T-helper 17 cell (primary cell): ENCODE measurements around the gene KRIT1. TPM values are rescaled to one million over a fixed set of nuclear protein-coding genes. Genes with fewer than 3 reads are reported as not detected.
A peak's percentile ranks its signal among the peaks of the same experiment; 100 is the strongest.
"Not testable (repeated sequence)": the region's sequence is repeated elsewhere in the genome, so short reads cannot be mapped to it uniquely, and the experiment has no call there.

Experiments used
- ATAC-seq: fragments of 150-1000 bp; cut with Tn5 transposase; 2 replicates; pipeline ENCODE4 v1.10.0; 2021; ENCODE audit warnings: mild to moderate bottlenecking, moderate library complexity
- DNase-seq, 3 donors: peaks; one replicate each; pipeline versions ENCODE4 v3.0.0 to v3.0.0-alpha.2; 2020 to 2021
- H3K9me3 ChIP-seq: one replicate; pipeline ENCODE4 v1.7.0; 2013; ENCODE audit warnings: low read length, mild to moderate bottlenecking; ENCODE audit not compliant: control insufficient read depth, poor library complexity, severe bottlenecking
- H3K27ac Mint-ChIP-seq: one replicate; pipeline ENCODE4 v1.8.0; 2022; ENCODE audit warnings: mild to moderate bottlenecking, moderate library complexity, mixed read lengths
- H3K27me3 Mint-ChIP-seq: one replicate; pipeline ENCODE4 v1.8.0; 2022; ENCODE audit warnings: mixed read lengths
- H3K36me3 Mint-ChIP-seq: one replicate; pipeline ENCODE4 v1.8.0; 2022; ENCODE audit warnings: low read depth, mixed read lengths
- H3K4me1 Mint-ChIP-seq: one replicate; pipeline ENCODE4 v1.8.0; 2022; ENCODE audit warnings: mild to moderate bottlenecking, mixed read lengths
- H3K4me3 Mint-ChIP-seq: one replicate; pipeline ENCODE4 v1.8.0; 2022; ENCODE audit warnings: mild to moderate bottlenecking, moderate library complexity, mixed read lengths
- total RNA-seq, 4 donors: library from RNA in 2 of 4; stranded (reverse) in 2 of 4; gene quantifications; one replicate each; pipeline ENCODE4 v1.2.3 and lab custom pipeline; 2022 to 2026

The KRIT1 gene
- total RNA-seq, 2 donors from 2014 or later, result 41.1 to 58.3 TPM

DNA sequence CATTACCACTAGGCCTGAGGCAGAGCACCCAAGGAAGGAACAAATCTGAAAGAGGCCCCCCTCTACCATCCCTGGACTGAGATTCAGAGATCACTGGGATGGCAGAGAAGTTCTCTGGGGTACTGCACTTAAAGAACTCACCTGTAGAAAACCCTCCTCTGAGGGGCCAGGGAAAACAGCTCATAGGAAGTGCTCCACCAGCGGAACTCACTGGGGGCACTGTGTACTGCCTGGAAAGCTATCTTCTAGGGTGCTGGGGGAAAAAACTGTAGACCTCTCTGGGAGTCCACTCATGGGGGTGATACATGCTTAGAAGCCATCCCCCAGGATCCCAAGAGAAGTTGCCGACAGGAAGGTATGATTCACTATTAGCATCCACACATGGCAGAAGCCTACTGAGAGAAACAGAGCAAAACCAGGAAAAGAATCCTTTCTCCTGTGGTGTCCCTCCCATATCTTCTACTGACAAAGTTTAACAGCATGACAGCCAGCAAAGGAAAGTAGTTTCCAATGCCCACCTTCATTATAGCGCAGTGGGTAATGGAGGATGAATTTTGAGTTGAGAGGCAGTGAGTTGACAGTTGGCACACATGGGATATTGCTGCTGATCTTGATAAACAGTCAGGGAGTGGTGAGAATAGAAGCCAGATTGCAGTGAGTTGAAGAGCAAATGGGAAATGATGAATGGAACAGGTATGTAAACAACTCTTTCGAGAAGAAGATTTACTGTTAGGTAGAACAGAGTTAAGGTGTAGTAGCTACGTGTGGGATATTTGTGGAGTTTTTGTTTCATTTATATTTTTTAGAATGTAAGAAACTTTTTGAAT, 20.9 kb upstream of the KRIT1 start:
- DNase-seq (no peak), ATAC-seq (no peak)
- Mint-ChIP-seq H3K27me3 (no peaks in the 10 kb centered on the region), H3K4me1 (peaks cover 4% of the 10 kb centered on the region), H3K4me3 (no peak overlapping the region), H3K27ac (no peak overlapping the region), H3K36me3 (peaks cover under 1% of the 10 kb centered on the region)
- H3K9me3 ChIP-seq, result no peaks in the 10 kb centered on the region

DNA sequence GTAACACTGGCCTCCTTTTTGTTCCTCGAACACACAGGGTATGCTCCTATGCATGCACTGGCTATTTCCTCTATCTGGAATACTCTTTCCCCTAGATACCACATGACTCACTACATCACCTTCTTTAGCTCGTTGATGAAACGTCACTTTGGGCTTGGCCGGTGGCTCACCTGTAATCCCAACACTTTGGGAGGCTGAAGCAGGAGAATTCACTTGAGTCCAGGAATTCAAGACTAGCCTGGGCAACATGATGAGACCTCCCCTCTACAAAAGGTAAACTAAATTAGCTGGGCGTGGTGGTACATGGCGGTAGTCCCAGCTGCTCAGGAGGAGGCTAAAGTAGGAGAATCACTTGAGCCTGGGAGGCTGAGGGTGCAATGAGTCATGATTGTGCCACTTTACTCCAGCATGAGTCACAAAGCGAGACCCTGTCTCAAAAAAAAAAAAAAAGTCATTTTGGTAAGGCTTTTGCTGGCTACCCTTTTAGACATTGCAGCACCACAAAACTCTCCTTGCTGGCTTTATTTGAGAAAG, 14.6 kb upstream of the KRIT1 start:
- DNase-seq (no peak), ATAC-seq (no peak)
- H3K9me3 ChIP-seq, result no peaks in the 10 kb centered on the region
- Mint-ChIP-seq H3K27me3 (no peaks in the 10 kb centered on the region), H3K36me3 (peaks cover 5% of the 10 kb centered on the region), H3K27ac (no peak overlapping the region), H3K4me3 (no peak overlapping the region), H3K4me1 (peaks cover 18% of the 10 kb centered on the region)

DNA sequence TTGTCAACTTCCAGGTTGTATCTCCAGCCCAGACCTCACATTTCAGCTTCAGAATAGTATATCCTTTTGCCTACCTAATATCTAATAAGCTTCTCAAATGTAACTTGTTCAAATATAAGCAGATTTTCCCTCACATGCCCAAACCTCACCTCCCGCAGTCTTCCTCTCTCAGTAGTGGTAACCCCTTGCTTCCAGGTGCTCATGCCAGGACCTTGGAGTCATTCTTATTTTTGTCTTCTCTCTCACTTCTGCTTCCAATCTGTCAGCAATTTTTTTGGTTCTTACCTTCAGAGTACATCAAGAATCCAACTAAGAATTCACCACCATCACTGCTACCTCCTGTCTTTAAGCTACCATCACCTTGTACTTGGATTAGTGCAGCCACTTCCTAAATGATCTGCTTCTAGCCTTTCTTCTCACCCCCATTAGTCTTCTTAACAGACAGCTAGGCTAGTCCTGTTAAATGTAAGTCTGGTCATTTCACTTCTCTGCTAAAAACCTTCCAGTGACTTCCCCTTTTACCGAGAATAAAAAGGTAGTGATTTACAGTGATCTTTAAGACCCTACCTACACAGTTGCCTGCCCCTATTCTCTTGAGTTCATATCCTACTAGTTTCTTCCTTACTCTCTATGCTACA, 14.0 kb upstream of the KRIT1 start:
- Mint-ChIP-seq H3K27me3 (no peaks in the 10 kb centered on the region), H3K4me1 (peaks cover 21% of the 10 kb centered on the region), H3K4me3 (no peak overlapping the region), H3K36me3 (peaks cover 8% of the 10 kb centered on the region), H3K27ac (peak overlapping the region; percentile 24)
- DNase-seq, result no peak
- no peak for ATAC-seq
- H3K9me3 ChIP-seq, result no peaks in the 10 kb centered on the region

DNA sequence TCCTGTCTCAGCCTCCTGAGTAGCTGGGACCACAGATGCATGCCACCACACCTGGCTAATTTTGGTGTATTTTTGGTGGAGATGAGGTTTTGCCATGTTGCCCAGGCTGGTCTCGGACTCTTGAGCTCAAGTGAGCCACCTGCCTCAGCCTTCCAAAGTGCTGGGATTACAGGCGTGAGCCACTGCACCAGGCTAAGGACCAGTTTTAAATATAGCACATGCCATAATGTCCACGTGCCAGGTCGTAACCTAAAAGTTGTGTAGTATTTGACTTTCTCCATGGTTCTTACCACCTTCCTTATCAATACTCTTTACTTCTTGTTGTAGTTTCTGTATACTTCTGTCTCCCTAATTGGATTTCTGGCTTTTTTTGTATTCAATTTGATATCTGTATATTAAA, 13.3 kb upstream of the KRIT1 start:
- Mint-ChIP-seq H3K36me3 (peaks cover 8% of the 10 kb centered on the region), H3K4me1 (peaks cover 21% of the 10 kb centered on the region), H3K27ac (peak overlapping the region; percentile 24), H3K27me3 (no peaks in the 10 kb centered on the region), H3K4me3 (no peak overlapping the region)
- H3K9me3 ChIP-seq, result no peaks in the 10 kb centered on the region
- no peak for ATAC-seq
- DNase-seq, result no peak

DNA sequence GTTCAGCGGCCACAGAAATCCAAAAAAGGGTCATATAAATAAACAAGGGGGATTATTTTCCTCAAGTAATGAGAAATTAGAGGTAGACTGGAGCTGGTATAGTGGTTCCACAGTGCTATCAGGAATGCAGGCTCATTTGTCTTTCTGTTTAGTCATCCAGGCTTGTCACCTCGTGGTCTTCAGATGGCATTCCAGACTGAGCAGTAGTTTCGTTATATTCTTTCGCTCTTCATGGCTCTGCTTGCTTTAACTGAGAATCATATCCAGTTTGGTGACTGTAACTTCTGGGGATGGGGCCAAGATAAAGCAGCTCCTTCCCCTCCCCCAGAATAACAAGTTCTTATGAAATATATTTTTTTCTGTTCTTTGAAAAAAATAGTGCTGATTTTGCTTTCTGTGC, 9.6 kb upstream of the KRIT1 start:
- H3K4me3 Mint-ChIP-seq, result no peak overlapping the region
- H3K9me3 ChIP-seq, result no peaks in the 10 kb centered on the region
- DNase-seq, result no peak
- ATAC-seq, result no peak
- peaks cover 13% of the 10 kb centered on the region for H3K36me3 Mint-ChIP-seq
- no peaks in the 10 kb centered on the region for H3K27me3 Mint-ChIP-seq
- peaks cover 27% of the 10 kb centered on the region for H3K4me1 Mint-ChIP-seq
- H3K27ac Mint-ChIP-seq, result no peak overlapping the region

DNA sequence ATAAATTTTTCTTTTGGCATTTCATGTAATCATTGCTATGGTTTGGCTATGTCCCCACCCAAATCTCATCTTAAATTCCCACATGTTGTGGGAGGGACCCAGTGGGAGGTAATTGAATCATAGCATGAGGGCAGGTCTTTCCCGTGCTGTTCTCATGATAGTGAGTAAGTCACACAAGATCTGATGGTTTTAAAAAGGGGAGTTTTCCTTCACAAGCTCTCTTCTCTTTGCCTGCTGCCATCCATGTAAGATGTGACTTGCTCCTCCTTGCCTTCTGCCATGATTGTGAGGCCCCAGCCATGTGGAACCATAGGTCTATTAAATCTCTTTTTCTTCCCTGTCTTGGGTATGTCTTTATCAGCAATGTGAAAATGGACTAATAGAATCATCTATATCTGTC, 9.1 kb upstream of the KRIT1 start:
- not testable (repeated sequence) for H3K27ac Mint-ChIP-seq, DNase-seq, H3K9me3 ChIP-seq, ATAC-seq, H3K27me3 Mint-ChIP-seq, H3K4me3 Mint-ChIP-seq
- Mint-ChIP-seq H3K4me1 (peaks cover 23% of the 10 kb centered on the region), H3K36me3 (peaks cover 10% of the 10 kb centered on the region)

DNA sequence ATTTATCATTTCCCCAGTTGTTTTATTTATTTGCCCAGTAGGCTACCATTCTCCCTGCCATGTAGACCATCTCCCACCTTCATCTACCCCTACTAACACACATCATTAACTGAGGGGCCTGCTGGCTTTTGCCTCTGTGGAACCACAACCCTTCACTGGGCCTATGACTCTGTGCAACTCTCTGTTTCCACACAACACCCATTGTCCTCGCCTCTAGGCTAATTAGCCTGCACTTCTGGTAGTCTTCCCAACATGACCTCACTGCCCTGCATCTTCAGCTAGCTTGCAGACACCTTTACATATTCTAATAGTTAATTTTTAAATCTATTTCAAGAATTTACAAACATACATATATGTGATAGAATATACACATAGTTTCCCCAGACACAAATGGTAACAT, 7.5 kb upstream of the KRIT1 start:
- no peak for DNase-seq
- H3K36me3 Mint-ChIP-seq, result peaks cover 10% of the 10 kb centered on the region
- H3K9me3 ChIP-seq, result no peaks in the 10 kb centered on the region
- no peak for ATAC-seq
- H3K27me3 Mint-ChIP-seq, result no peaks in the 10 kb centered on the region
- no peak overlapping the region for H3K4me3 Mint-ChIP-seq
- no peak overlapping the region for H3K27ac Mint-ChIP-seq
- peaks cover 19% of the 10 kb centered on the region for H3K4me1 Mint-ChIP-seq

DNA sequence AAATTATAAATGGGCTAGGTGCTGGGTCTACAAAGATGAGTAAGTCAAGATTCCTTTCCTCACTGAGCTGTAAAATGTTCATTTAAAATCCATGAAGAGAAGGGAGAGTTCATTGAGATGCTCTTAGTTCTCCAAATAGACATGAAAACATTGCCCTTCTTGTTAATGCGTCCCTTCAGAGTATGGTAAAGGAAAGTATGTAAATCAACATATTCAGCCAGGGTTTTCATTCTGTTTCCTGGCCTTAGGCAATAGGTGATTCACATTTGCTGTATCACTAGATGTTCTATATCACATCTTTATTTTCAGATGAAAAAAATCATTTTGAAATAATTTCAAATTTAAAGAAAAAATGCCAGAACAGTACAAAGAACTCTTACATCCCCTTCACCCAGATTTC, 5.5 kb upstream of the KRIT1 start:
- H3K9me3 ChIP-seq, result no peaks in the 10 kb centered on the region
- no peak for DNase-seq
- H3K27me3 Mint-ChIP-seq, result no peaks in the 10 kb centered on the region
- no peak for ATAC-seq
- no peak overlapping the region for H3K4me3 Mint-ChIP-seq
- H3K4me1 Mint-ChIP-seq, result peaks cover 33% of the 10 kb centered on the region
- peak overlapping the region; percentile 24 for H3K27ac Mint-ChIP-seq
- H3K36me3 Mint-ChIP-seq, result peaks cover 10% of the 10 kb centered on the region

DNA sequence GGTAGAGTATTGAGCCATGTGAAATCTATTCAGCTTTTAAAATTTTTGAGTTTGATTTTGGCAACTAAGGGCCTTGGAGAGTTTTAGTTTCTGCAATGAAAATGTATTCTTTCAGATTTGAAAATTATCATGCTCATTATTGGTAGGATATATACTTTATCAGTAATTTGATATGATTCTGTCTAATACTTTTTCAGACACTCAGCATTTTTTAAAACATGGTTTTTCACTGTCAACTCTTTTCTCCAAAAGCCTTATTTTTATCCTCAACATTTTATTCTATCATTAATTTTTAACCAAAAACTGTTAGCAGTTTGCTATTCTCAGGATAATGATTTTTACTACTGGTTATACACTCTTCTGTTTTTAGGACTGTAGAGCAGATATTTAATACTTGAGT, 4.9 kb upstream of the KRIT1 start:
- DNase-seq, result no peak
- Mint-ChIP-seq H3K27ac (peak overlapping the region; percentile 24), H3K36me3 (peaks cover 12% of the 10 kb centered on the region), H3K4me3 (no peak overlapping the region), H3K27me3 (no peaks in the 10 kb centered on the region), H3K4me1 (peaks cover 31% of the 10 kb centered on the region)
- no peaks in the 10 kb centered on the region for H3K9me3 ChIP-seq
- no peak for ATAC-seq

DNA sequence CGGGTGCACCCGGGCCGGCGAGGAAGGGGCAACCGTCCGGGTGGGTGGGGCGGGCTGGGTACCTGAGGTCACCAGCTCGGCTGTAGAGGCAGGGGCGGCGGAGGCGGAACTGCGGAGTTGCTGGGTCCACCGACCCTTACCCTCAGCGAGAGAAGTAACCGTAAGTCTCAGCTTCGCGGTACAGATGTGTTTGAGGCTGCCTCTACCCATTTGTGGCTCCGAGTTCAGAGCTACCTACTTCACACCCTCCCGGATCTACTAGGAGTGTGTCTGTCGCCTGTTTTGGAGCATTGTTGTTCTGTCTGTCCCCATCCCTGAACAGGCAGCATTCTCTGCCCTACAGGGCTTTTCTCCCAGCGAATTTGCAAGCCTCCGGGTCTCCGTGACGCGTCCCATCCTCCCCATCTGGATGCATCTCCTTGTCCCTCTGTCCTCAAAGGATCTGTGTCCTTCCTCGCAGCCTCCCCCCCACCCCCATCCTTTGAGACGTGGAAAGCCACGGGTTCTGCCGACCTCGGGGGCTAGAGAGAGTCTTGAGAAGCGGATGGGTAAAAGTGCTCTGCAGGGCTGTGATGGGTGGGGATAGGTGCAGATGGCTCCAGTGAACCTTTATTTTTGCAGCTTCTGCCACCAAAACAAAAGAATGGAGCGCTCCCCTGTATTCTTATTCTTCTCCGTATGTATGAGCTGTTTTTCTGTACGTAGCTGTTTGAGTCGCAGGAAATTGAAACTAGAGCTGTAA, 817 bp upstream of the KRIT1 start:
- H3K4me1 Mint-ChIP-seq, result peaks cover 27% of the 10 kb centered on the region
- no peaks in the 10 kb centered on the region for H3K27me3 Mint-ChIP-seq
- DNase-seq, result no peak
- peak overlapping the region; percentile 100 for H3K27ac Mint-ChIP-seq
- peak overlapping the region; percentile 99 for H3K4me3 Mint-ChIP-seq
- peak; percentile 54 for ATAC-seq
- no peaks in the 10 kb centered on the region for H3K9me3 ChIP-seq
- H3K36me3 Mint-ChIP-seq, result peaks cover 4% of the 10 kb centered on the region

DNA sequence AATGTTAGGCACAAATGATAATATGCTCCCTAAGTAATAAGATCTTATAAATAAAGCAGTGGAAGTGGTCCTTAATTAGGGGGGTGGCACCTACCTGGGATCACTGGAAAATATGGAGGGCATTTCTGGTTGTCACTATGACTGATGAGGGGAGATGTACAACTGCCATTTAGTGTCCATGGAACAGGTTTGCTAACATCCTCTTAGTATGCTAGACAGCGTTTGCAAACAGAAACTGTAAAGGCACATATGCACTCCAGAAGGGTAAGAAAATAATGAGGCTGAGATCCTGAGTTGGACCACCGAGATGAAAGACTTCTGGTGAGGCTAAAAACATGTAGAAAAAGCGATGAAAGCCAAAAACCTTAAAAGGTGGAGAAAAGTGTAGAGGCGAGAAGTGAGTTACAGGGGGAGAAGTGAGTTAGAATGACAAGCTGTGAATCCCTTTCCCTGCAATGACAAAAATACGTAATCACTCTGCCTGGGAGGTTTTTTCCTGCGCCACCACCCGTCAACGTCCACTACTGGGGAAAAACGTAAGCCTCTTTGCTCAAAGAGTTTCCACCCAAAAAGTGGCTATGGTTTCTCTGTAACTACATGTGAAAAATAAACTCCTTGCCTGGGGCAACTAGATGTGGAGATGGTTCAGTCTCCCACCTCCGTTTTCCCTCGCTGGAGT, 767 bp downstream of the KRIT1 start:
- no peaks in the 10 kb centered on the region for H3K9me3 ChIP-seq
- DNase-seq (peak in 1 of 3 donors; percentile 9), ATAC-seq (peak; percentile 26)
- peaks cover 25% of the 10 kb centered on the region for H3K4me1 Mint-ChIP-seq
- no peaks in the 10 kb centered on the region for H3K27me3 Mint-ChIP-seq
- H3K27ac Mint-ChIP-seq, result peak overlapping the region; percentile 100
- peak overlapping the region; percentile 99 for H3K4me3 Mint-ChIP-seq
- peaks cover 2% of the 10 kb centered on the region for H3K36me3 Mint-ChIP-seq

DNA sequence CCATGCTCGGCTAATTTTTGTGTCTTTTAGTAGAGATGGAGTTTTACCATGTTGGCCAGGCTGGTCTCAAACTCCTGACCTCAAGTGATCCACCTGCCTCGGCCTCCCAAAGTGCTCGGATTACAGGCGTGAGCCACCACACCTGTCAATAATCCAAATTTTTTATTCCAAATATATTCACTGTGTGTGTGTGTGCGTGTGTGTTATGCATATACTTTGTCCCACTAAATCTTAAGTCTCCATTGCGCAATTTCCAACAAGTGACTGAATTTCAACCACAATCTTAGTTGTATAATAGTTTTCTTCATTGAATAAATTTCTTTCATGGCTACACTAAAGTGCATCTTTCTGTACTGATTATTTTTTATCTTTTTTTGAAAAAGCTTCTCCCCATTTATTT, 2.7 kb downstream of the KRIT1 start:
- Mint-ChIP-seq H3K27me3 (no peaks in the 10 kb centered on the region), H3K4me1 (peaks cover 24% of the 10 kb centered on the region), H3K27ac (no peak overlapping the region), H3K4me3 (no peak overlapping the region), H3K36me3 (peaks cover 2% of the 10 kb centered on the region)
- ATAC-seq, result no peak
- H3K9me3 ChIP-seq, result no peaks in the 10 kb centered on the region
- DNase-seq, result no peak

DNA sequence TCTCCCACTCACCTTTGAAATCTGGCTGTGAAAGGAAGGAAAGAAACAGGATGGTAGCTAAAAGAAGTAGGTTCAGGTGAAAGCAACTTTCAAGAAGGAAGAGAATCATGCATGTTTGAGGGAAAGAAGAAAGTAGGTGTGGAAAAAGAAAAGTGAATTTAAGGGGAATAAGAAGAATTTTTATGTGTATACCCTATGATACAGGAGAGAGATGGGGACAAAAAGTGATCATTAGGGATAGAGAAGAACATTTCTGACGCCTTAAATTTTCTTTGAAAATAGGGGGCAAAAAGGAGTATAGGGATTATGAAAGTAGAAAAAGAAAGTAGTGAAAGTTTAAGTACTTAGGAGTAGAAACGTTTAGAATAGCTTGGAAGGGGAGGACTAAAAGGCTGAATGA, 15.2 kb downstream of the KRIT1 start:
- H3K4me1 Mint-ChIP-seq, result peaks cover 2% of the 10 kb centered on the region
- no peak for ATAC-seq
- no peak for DNase-seq
- no peak overlapping the region for H3K4me3 Mint-ChIP-seq
- H3K36me3 Mint-ChIP-seq, result peaks cover 22% of the 10 kb centered on the region
- no peaks in the 10 kb centered on the region for H3K27me3 Mint-ChIP-seq
- no peaks in the 10 kb centered on the region for H3K9me3 ChIP-seq
- H3K27ac Mint-ChIP-seq, result peak overlapping the region; percentile 22
